AG09309 (cell line): Measurements from ENCODE around the gene LRCH1.

Experiments
- DNase-seq: peaks from one replicate; pipeline ENCODE4 v3.0.0-alpha.2; 2010; ENCODE audit warnings: low read depth
- H3K4me3 ChIP-seq: 2 replicates; pipeline ENCODE4 v1.5.1; 2011; ENCODE audit warnings: mild to moderate bottlenecking, low read depth, low read length, moderate library complexity; ENCODE audit not compliant: control insufficient read depth
- CTCF ChIP-seq: IDR thresholded peaks from 2 replicates; pipeline ENCODE4 v1.5.1; 2011; ENCODE audit warnings: mild to moderate bottlenecking, low read depth, low read length, inconsistent platforms; ENCODE audit not compliant: insufficient read depth, control insufficient read depth; ENCODE audit errors: missing control alignments

Gene LRCH1

GRCh38 chr13:46682015-46682414, 129.0 kb downstream of the LRCH1 start:
- DNase-seq: no peak

GRCh38 chr13:46682707-46683106, 129.7 kb downstream of the LRCH1 start:
- no peak overlapping the region for H3K4me3 ChIP-seq
- no peak for DNase-seq
- no peak for TF ChIP-seq CTCF

More at GRCh38 chr13:46682015-46682414, 129.0 kb downstream of the LRCH1 start:
- no peak for TF ChIP-seq CTCF
- H3K4me3 ChIP-seq: no peak overlapping the region

- H3K4me3 ChIP-seq: no peak overlapping the region
- TF ChIP-seq CTCF: no peak
- DNase-seq: no peak
These were observed 130.8 kb downstream of the LRCH1 start for GRCh38 chr13:46683676-46684260.

GRCh38 chr13:46684287-46685001, 131.5 kb downstream of the LRCH1 start:
- no peak for DNase-seq
- H3K4me3 ChIP-seq: no peak overlapping the region
- TF ChIP-seq CTCF: no peak

- H3K4me3 ChIP-seq: no peak overlapping the region
- DNase-seq: no peak
- TF ChIP-seq CTCF: no peak
These were observed 132.2 kb downstream of the LRCH1 start for GRCh38 chr13:46685006-46685730.

- TF ChIP-seq CTCF: no peak
- DNase-seq: no peak
- H3K4me3 ChIP-seq: no peak overlapping the region
These were observed 133.2 kb downstream of the LRCH1 start for GRCh38 chr13:46686171-46686570.
